Right renal cortex interstitium (tissue), 3 donors: Measurements from ENCODE around the gene DCTN4. TPM values are rescaled to one million over a fixed set of nuclear protein-coding genes. Genes with fewer than 3 reads are reported as not detected.
"Not testable (repeated sequence)": the region's sequence is repeated elsewhere in the genome, so short reads cannot be mapped to it uniquely, and the experiment has no call there.

Experiments
- DNase-seq, 3 donors: peaks; one replicate each; pipeline ENCODE4 v3.0.0-alpha.2; 2013; ENCODE audit warnings: low read depth in 3 of 3, low spot score in 2 of 3
- polyA plus RNA-seq, 3 donors: library from polyadenylated mRNA; unstranded; fragments of 120-200 nt; gene quantifications; one replicate each; pipeline ENCODE4 v1.2.1, GENCODE V29; 2013; ENCODE audit not compliant: insufficient read length in 3 of 3

Gene DCTN4
- polyA plus RNA-seq = 10 to 100 TPM; 55.5 to 60.9 (median 60.1) TPM

- peak; percentile 91 to 98 (median 98) for DNase-seq
Observed at GRCh38 chr5:150758531-150759333, at the start of gene DCTN4. DCTN4 (minus strand) TSS chr5:150759017; CDS start chr5:150758993, 24 bp downstream.

- DNase-seq = no peak
Observed at GRCh38 chr5:150804388-150804787, 45.6 kb upstream of the DCTN4 start.

GRCh38 chr5:150801117-150801927 lies 42.5 kb upstream of the DCTN4 start:
- DNase-seq = peak in 1 of 3 donors; percentile 79

GRCh38 chr5:150797384-150797783 lies 38.6 kb upstream of the DCTN4 start:
- no peak for DNase-seq

GRCh38 chr5:150794927-150795326 lies 36.1 kb upstream of the DCTN4 start:
- no peak for DNase-seq

- DNase-seq = not testable (repeated sequence)
Observed at GRCh38 chr5:150793423-150793888, 34.6 kb upstream of the DCTN4 start.

- DNase-seq = no peak
Observed at GRCh38 chr5:150791536-150791935, 32.7 kb upstream of the DCTN4 start.

GRCh38 chr5:150789943-150790611 lies 31.3 kb upstream of the DCTN4 start:
- DNase-seq = no peak

- DNase-seq = no peak
Observed at GRCh38 chr5:150789450-150789849, 30.6 kb upstream of the DCTN4 start.

GRCh38 chr5:150788977-150789376 lies 30.2 kb upstream of the DCTN4 start:
- no peak for DNase-seq

GRCh38 chr5:150787656-150788055 lies 28.8 kb upstream of the DCTN4 start:
- DNase-seq = no peak

GRCh38 chr5:150786876-150787275 lies 28.1 kb upstream of the DCTN4 start:
- no peak for DNase-seq

- no peak for DNase-seq
Observed at GRCh38 chr5:150785950-150786349, 27.1 kb upstream of the DCTN4 start.

GRCh38 chr5:150783422-150783928 lies 24.7 kb upstream of the DCTN4 start:
- DNase-seq = peak in 2 of 3 donors; percentile 83 to 86

- DNase-seq = no peak
Observed at GRCh38 chr5:150782850-150783249, 24.0 kb upstream of the DCTN4 start.

GRCh38 chr5:150781706-150782614 lies 23.1 kb upstream of the DCTN4 start:
- no peak for DNase-seq

- no peak for DNase-seq
Observed at GRCh38 chr5:150780816-150781221, 22.0 kb upstream of the DCTN4 start.

- DNase-seq = no peak
Observed at GRCh38 chr5:150780187-150780692, 21.4 kb upstream of the DCTN4 start.

- no peak for DNase-seq
Observed at GRCh38 chr5:150779397-150780186, 20.8 kb upstream of the DCTN4 start.
